ENCODE measurements around the gene PTPRU. TPM values are rescaled to one million over a fixed set of nuclear protein-coding genes. Genes with fewer than 3 reads are reported as not detected.

The PTPRU gene
- total RNA-seq, 1 experiment from 2014 or later, result 40.7 TPM

DNA sequence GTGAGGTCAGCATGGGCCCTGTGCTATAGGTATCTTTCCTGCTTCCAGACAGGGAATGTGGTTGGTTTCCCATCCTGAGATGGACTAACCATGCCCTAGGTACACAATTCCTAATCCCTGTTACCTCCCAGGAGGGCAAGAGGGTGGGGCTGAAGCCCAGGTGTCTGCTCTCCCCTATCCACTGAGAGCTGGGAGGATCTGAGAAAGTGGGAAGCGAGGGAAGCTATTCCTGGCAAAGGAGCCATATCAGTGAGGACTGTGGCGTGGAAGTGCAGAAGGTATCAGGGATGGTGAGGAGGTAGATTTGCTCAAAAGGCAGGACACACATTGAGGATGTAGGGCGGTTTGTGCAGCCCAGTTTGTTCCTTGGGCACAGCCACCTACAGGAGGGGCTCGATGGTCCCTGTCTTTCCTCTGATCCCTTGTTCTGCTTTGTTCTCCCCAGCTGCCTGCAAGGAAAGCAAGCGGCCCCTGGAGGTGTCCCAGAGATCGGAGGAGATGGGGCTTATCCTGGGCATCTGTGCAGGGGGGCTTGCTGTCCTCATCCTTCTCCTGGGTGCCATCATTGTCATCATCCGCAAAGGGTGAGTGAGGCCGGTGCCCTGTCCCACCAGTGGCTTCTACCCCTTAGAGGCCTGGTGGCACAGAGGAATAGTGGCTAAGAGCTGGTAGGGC lies 48.1 kb downstream of the PTPRU start:
- Histone ChIP-seq H3K36me3 (ENCODE audit: control insufficient read depth in 1 of 2, insufficient read depth in 2 of 2, low read length in 2 of 2) (no peaks in the 10 kb centered on the region), H3K27ac (ENCODE audit: low read depth, low read length) (no peak overlapping the region; the same call in 1 of the 2 replicates), H4K20me1 (ENCODE audit: insufficient read depth) (no peaks in the 10 kb centered on the region), H3K4me2 (ENCODE audit: low read length) (no peak overlapping the region), H3K9me2 (ENCODE audit: insufficient read depth) (no peaks in the 10 kb centered on the region), H3K9me3 (ENCODE audit: control insufficient read depth in 1 of 2, insufficient read depth in 1 of 2, low read depth in 1 of 2, low read length in 2 of 2) (no peaks in the 10 kb centered on the region), H3K4me1 (ENCODE audit: control insufficient read depth in 1 of 2, insufficient read depth in 2 of 2, low read length in 2 of 2) (peaks cover 4 to 20% of the 10 kb centered on the region in 2 experiments; a peak in 3 of 4 replicates), H3K4me3 (replicated peaks in 1 of 2; ENCODE audit: low read depth in 1 of 2, low read length in 2 of 2) (no peak overlapping the region), H2AFZ (ENCODE audit: low read depth, low read length, poor library complexity, severe bottlenecking) (no peak overlapping the region), H3K27me3 (ENCODE audit: insufficient read depth, low read length) (no peaks in the 10 kb centered on the region), H3K9ac (ENCODE audit: low read length) (no peak overlapping the region), H3K79me2 (ENCODE audit: insufficient read depth, low read length) (no peaks in the 10 kb centered on the region)
- no peak for ATAC-seq
- ChIA-PET RAD21 (ENCODE audit: low non-redundant PET in 1 of 2, low total read pairs in 2 of 2, uncharacterized antibody in 2 of 2, unreplicated experiment in 2 of 2) (no interaction called here), POLR2A (no interaction called here), CTCF (no interaction called here)
- TF ChIP-seq FOSL1 (IDR thresholded peaks at IDR 0.05; ENCODE audit: low read depth) (no peak), SIN3A (IDR thresholded peaks at IDR 0.05; ENCODE audit: low read depth) (no peak), JUND (IDR thresholded peaks at IDR 0.05) (no peak), ZFX (IDR thresholded peaks at IDR 0.05) (no peak)
- TF ChIP-seq, protein P1, sequence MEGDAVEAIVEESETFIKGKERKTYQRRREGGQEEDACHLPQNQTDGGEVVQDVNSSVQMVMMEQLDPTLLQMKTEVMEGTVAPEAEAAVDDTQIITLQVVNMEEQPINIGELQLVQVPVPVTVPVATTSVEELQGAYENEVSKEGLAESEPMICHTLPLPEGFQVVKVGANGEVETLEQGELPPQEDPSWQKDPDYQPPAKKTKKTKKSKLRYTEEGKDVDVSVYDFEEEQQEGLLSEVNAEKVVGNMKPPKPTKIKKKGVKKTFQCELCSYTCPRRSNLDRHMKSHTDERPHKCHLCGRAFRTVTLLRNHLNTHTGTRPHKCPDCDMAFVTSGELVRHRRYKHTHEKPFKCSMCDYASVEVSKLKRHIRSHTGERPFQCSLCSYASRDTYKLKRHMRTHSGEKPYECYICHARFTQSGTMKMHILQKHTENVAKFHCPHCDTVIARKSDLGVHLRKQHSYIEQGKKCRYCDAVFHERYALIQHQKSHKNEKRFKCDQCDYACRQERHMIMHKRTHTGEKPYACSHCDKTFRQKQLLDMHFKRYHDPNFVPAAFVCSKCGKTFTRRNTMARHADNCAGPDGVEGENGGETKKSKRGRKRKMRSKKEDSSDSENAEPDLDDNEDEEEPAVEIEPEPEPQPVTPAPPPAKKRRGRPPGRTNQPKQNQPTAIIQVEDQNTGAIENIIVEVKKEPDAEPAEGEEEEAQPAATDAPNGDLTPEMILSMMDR (IDR thresholded peaks at IDR 0.05 in 2 of 3, conservative IDR thresholded peaks at IDR 0.05 in 1 of 3; ENCODE audit: borderline replicate concordance in 1 of 3, insufficient read depth in 1 of 3, low read depth in 2 of 3, low read length in 2 of 3), result no peak
- intact Hi-C loops (cut with micrococcal nuclease), result no loop called here
- BruUV-seq (replicated peaks), result no TSS peak
- no peak for DNase-seq (ENCODE audit: low read depth, low spot score)

DNA sequence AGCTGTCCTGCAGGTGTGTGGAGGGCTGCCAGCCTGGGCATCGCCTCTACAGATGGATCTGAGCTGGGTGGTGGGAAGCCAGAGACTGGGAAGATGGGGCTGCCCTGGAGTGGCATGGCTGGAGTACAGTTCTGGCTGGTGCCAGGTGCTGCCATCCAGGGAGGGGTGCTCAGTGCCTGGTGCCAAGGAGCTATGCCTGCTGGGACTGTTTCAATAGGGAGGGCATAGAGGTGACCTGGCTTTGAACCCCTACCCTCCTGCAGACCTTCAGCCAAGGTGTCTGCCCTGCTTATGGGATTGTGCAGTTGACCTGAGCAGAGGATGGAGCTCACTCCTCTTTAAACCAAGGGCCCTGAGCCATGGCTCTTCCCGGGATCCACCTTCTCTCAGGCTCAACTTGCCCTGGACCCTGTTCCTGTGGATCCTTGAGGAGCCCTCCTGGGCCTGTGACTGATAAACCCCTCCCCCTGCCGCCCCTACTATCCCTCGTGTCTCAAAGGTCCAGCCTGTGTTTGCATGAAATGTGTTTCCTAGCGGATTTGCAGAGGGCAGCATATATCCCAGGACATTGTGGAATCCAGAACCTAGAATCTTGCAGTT lies 48.7 kb downstream of the PTPRU start:
- BruUV-seq (replicated peaks), result no TSS peak
- Histone ChIP-seq H3K4me2 (ENCODE audit: low read length) (no peak overlapping the region), H3K27ac (ENCODE audit: low read depth, low read length) (no peak overlapping the region), H3K27me3 (ENCODE audit: insufficient read depth, low read length) (no peaks in the 10 kb centered on the region), H4K20me1 (ENCODE audit: insufficient read depth) (no peaks in the 10 kb centered on the region), H3K9ac (ENCODE audit: low read length) (no peak overlapping the region), H3K4me1 (ENCODE audit: control insufficient read depth in 1 of 2, insufficient read depth in 2 of 2, low read length in 2 of 2) (peaks cover 4 to 20% of the 10 kb centered on the region in 2 experiments; a peak in 3 of 4 replicates), H2AFZ (ENCODE audit: low read depth, low read length, poor library complexity, severe bottlenecking) (no peak overlapping the region), H3K9me2 (ENCODE audit: insufficient read depth) (no peaks in the 10 kb centered on the region), H3K4me3 (replicated peaks in 1 of 2; ENCODE audit: low read depth in 1 of 2, low read length in 2 of 2) (no peak overlapping the region), H3K36me3 (ENCODE audit: control insufficient read depth in 1 of 2, insufficient read depth in 2 of 2, low read length in 2 of 2) (no peaks in the 10 kb centered on the region), H3K79me2 (ENCODE audit: insufficient read depth, low read length) (no peaks in the 10 kb centered on the region), H3K9me3 (ENCODE audit: control insufficient read depth in 1 of 2, insufficient read depth in 1 of 2, low read depth in 1 of 2, low read length in 2 of 2) (no peaks in the 10 kb centered on the region)
- POLR2A ChIA-PET, result no interaction called here
- RAD21 ChIA-PET (ENCODE audit: low non-redundant PET in 1 of 2, low total read pairs in 2 of 2, uncharacterized antibody in 2 of 2, unreplicated experiment in 2 of 2), result no interaction called here
- ATAC-seq (no peak), DNase-seq (ENCODE audit: low read depth, low spot score) (no peak)
- CTCF ChIA-PET, result no interaction called here
- intact Hi-C loops (cut with micrococcal nuclease), result no loop called here
- TF ChIP-seq FOSL1 (IDR thresholded peaks at IDR 0.05; ENCODE audit: low read depth) (no peak), JUND (IDR thresholded peaks at IDR 0.05) (no peak), SIN3A (IDR thresholded peaks at IDR 0.05; ENCODE audit: low read depth) (no peak), SP1 (IDR thresholded peaks at IDR 0.05; ENCODE audit: low read depth) (no peak), ZFX (IDR thresholded peaks at IDR 0.05) (no peak), POLR2AphosphoS5 (IDR thresholded peaks at IDR 0.05; ENCODE audit: low read depth, low read length) (no peak), YY1 (IDR thresholded peaks at IDR 0.05; ENCODE audit: extremely low read depth, insufficient replicate concordance, low read depth, low read length) (no peak), EZH2 (IDR thresholded peaks at IDR 0.05) (no peak), ZNF274 (IDR thresholded peaks at IDR 0.05; ENCODE audit: low read depth, low read length) (no peak), POLR2A (IDR thresholded peaks at IDR 0.05; ENCODE audit: borderline replicate concordance, extremely low read depth, insufficient read depth, insufficient read length) (no peak), CEBPB (IDR thresholded peaks at IDR 0.05; ENCODE audit: low read depth) (no peak), TCF7L2 (IDR thresholded peaks at IDR 0.05; ENCODE audit: borderline replicate concordance, extremely low read depth, insufficient read depth, insufficient read length) (no peak), ELF1 (IDR thresholded peaks at IDR 0.05; ENCODE audit: borderline replicate concordance, low read depth) (no peak)
- TF ChIP-seq, protein P2, sequence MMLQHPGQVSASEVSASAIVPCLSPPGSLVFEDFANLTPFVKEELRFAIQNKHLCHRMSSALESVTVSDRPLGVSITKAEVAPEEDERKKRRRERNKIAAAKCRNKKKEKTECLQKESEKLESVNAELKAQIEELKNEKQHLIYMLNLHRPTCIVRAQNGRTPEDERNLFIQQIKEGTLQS (IDR thresholded peaks at IDR 0.05), result no peak
- TF ChIP-seq, protein P3, sequence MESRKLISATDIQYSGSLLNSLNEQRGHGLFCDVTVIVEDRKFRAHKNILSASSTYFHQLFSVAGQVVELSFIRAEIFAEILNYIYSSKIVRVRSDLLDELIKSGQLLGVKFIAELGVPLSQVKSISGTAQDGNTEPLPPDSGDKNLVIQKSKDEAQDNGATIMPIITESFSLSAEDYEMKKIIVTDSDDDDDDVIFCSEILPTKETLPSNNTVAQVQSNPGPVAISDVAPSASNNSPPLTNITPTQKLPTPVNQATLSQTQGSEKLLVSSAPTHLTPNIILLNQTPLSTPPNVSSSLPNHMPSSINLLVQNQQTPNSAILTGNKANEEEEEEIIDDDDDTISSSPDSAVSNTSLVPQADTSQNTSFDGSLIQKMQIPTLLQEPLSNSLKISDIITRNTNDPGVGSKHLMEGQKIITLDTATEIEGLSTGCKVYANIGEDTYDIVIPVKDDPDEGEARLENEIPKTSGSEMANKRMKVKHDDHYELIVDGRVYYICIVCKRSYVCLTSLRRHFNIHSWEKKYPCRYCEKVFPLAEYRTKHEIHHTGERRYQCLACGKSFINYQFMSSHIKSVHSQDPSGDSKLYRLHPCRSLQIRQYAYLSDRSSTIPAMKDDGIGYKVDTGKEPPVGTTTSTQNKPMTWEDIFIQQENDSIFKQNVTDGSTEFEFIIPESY (IDR thresholded peaks at IDR 0.05; ENCODE audit: extremely low read depth, insufficient replicate concordance, low read length), result no peak
